Hindlimb muscle (tissue), 1 donor: Measurements from ENCODE around the gene LEP. TPM values are rescaled to one million over a fixed set of nuclear protein-coding genes. Genes with fewer than 3 reads are reported as not detected.

ENCODE experiments used
- DNase-seq: peaks from one replicate; pipeline ENCODE4 v3.0.0-alpha.2; 2013
- polyA plus RNA-seq: library from polyadenylated mRNA; unstranded; fragments of 120-200 nt; gene quantifications from one replicate; pipeline ENCODE4 v1.2.1, GENCODE V29; 2013; ENCODE audit not compliant: insufficient read length

The LEP gene
- polyA plus RNA-seq, 1 donor = 0.05 TPM

GRCh38 chr7:128251337-128251736 lies 10.3 kb downstream of the LEP start:
- no peak for DNase-seq

- no peak for DNase-seq
These were observed 12.6 kb downstream of the LEP start for GRCh38 chr7:128253701-128254100.

- DNase-seq = no peak
These were observed 13.4 kb downstream of the LEP start for GRCh38 chr7:128254470-128254869.

GRCh38 chr7:128255271-128255670 lies 14.2 kb downstream of the LEP start:
- no peak for DNase-seq

- no peak for DNase-seq
These were observed 16.4 kb downstream of the LEP start for GRCh38 chr7:128257458-128257857.

- no peak for DNase-seq
These were observed 18.3 kb downstream of the LEP start for GRCh38 chr7:128259131-128260061.

- DNase-seq = no peak
These were observed 19.2 kb downstream of the LEP start for GRCh38 chr7:128260069-128260795.

GRCh38 chr7:128262273-128263028 lies 21.4 kb downstream of the LEP start:
- DNase-seq = no peak

GRCh38 chr7:128263420-128263819 lies 22.3 kb downstream of the LEP start:
- DNase-seq = no peak

GRCh38 chr7:128264477-128264876 lies 23.4 kb downstream of the LEP start:
- DNase-seq = no peak

- no peak for DNase-seq
These were observed 24.3 kb downstream of the LEP start for GRCh38 chr7:128265156-128265905.

- DNase-seq = no peak
These were observed 24.8 kb downstream of the LEP start for GRCh38 chr7:128265906-128266300.

GRCh38 chr7:128266529-128266882 lies 25.4 kb downstream of the LEP start:
- no peak for DNase-seq

- DNase-seq = peak; percentile 53
These were observed 26.0 kb downstream of the LEP start for GRCh38 chr7:128266883-128267594.

- DNase-seq = no peak
These were observed 26.5 kb downstream of the LEP start for GRCh38 chr7:128267595-128267924.

- DNase-seq = no peak
These were observed 27.2 kb downstream of the LEP start for GRCh38 chr7:128268233-128268632.

GRCh38 chr7:128270826-128271272 lies 29.8 kb downstream of the LEP start:
- no peak for DNase-seq

- no peak for DNase-seq
These were observed 30.4 kb downstream of the LEP start for GRCh38 chr7:128271471-128271941.

GRCh38 chr7:128271942-128272481 lies 30.9 kb downstream of the LEP start:
- DNase-seq = no peak

GRCh38 chr7:128274246-128274883 lies 33.3 kb downstream of the LEP start:
- DNase-seq = no peak
